ENCODE results near the gene AP3S2. TPM values are rescaled to one million over a fixed set of nuclear protein-coding genes. Genes with fewer than 3 reads are reported as not detected.

Gene AP3S2
- total RNA-seq, 1 donor from 2014 or later = 24.7 TPM

Other genes starting within 250 kb of the AP3S2 start
- 2.4 and 2.7 TPM in 2 replicates for gene KIF7, start 238.5 kb downstream of the AP3S2 start, total RNA-seq
- not detected in 2 replicates for gene PLIN1, start 214.6 kb downstream of the AP3S2 start, total RNA-seq
- gene PEX11A, start 203.2 kb downstream of the AP3S2 start, total RNA-seq = 0.66 and 1.0 TPM in 2 replicates
- gene WDR93, start 203.2 kb downstream of the AP3S2 start, total RNA-seq = not detected in 2 replicates
- 4.6 and 6.6 TPM in 2 replicates for gene MESP1, start 142.7 kb downstream of the AP3S2 start, total RNA-seq
- gene MESP2, start 117.7 kb downstream of the AP3S2 start, total RNA-seq = 0.10 TPM in 1 of 2 replicates, not detected in the other
- 0.44 and 0.67 TPM in 2 replicates for gene ANPEP, start 79.1 kb downstream of the AP3S2 start, total RNA-seq
- not detected in 2 replicates for gene ARPIN, start 19.0 kb upstream of the AP3S2 start, total RNA-seq
- gene ZNF710, start 107.3 kb upstream of the AP3S2 start, total RNA-seq = 22.6 and 23.1 TPM in 2 replicates
- 94.1 and 96.3 TPM in 2 replicates for gene IDH2, start 208.5 kb upstream of the AP3S2 start, total RNA-seq

All from activated T-helper 1 cell treated with anti-CD3 and anti-CD28 coated beads, Interleukin-12 subunit alpha, Interleukin-12 subunit beta, Interleukin-2, Interleukin-4 antibody, amounts not matched to agents 30 ng/mL and 10 ng/mL and 1 ng/mL, durations not matched to agents 14 hours and 24 hours and 36 hours (primary cell).